Choroid plexus epithelial cell (primary cell): Measurements from ENCODE around the gene PRR15.
"Not testable (repeated sequence)": the region's sequence is repeated elsewhere in the genome, so short reads cannot be mapped to it uniquely, and the experiment has no call there.

Experiments used
- DNase-seq: peaks from one replicate; pipeline ENCODE4 v3.0.0-alpha.2; 2010; ENCODE audit warnings: low read depth
- H3K4me3 ChIP-seq: 2 replicates; pipeline ENCODE4 v1.5.1; 2011; ENCODE audit warnings: low read depth, mild to moderate bottlenecking, control low read depth, low read length, moderate library complexity
- TF ChIP-seq, protein P1 (sequence below): conservative IDR thresholded peaks from 2 replicates; pipeline ENCODE4 v1.5.1; 2011; ENCODE audit warnings: low read depth, mild to moderate bottlenecking, control low read depth, inconsistent platforms, low read length, moderate library complexity

Gene PRR15, protein sequence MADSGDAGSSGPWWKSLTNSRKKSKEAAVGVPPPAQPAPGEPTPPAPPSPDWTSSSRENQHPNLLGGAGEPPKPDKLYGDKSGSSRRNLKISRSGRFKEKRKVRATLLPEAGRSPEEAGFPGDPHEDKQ

GRCh38 chr7:29563590-29564495 lies at the start of gene PRR15:
PRR15 (plus strand) TSS chr7:29563835; CDS start chr7:29566330, 2,495 bp downstream.
- H3K4me3 ChIP-seq = peak within 1 kb of the TSS; percentile 57
- TF ChIP-seq, protein P1, sequence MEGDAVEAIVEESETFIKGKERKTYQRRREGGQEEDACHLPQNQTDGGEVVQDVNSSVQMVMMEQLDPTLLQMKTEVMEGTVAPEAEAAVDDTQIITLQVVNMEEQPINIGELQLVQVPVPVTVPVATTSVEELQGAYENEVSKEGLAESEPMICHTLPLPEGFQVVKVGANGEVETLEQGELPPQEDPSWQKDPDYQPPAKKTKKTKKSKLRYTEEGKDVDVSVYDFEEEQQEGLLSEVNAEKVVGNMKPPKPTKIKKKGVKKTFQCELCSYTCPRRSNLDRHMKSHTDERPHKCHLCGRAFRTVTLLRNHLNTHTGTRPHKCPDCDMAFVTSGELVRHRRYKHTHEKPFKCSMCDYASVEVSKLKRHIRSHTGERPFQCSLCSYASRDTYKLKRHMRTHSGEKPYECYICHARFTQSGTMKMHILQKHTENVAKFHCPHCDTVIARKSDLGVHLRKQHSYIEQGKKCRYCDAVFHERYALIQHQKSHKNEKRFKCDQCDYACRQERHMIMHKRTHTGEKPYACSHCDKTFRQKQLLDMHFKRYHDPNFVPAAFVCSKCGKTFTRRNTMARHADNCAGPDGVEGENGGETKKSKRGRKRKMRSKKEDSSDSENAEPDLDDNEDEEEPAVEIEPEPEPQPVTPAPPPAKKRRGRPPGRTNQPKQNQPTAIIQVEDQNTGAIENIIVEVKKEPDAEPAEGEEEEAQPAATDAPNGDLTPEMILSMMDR = no peak
- DNase-seq = peak; percentile 61

DNA sequence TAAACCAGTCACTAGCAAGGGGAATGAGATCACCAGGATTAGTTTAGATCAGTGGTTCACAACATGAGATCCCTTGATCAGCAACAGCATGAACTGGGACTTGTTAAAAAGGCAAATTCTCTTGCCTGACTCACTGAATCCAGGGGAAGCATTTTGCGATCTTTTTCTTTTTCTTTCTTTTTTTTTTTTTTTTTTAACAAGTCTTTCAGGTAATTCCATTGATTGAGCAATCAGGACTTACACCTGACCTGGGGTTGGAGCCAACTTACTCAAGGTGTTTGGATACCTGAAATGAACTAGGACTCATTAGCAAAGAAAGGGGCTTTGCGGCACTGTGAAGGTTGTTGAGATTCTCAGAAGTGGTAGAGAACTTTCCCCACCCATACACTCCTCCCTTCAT lies 47.1 kb upstream of the PRR15 start:
- no peak for DNase-seq
- H3K4me3 ChIP-seq = no peak overlapping the region
- TF ChIP-seq, protein P1 = no peak

DNA sequence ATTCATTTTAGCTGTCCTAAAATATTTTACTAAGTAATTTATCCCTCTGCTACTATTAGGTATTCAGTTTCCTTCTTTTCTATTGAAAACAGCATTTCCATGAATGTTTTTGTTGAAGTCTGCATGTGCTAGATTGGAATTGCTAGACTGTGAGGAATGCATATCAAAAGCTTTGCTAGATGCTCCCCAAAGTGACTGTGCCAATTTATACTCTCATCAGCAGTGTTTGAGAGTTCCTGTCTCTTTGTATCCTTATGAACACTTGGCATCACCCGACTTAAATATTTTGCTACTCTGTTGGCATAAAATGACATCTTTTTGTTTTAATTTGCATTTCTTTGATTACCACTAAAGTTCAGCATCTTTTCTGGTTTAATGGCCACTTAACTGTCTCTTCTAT lies 45.0 kb upstream of the PRR15 start:
- H3K4me3 ChIP-seq = no peak overlapping the region
- TF ChIP-seq, protein P1 = no peak
- DNase-seq = peak; percentile 15

- DNase-seq = no peak
- TF ChIP-seq, protein P1 = no peak
- H3K4me3 ChIP-seq = no peak overlapping the region
These were observed 39.9 kb upstream of the PRR15 start for GRCh38 chr7:29523728-29524127.

DNA sequence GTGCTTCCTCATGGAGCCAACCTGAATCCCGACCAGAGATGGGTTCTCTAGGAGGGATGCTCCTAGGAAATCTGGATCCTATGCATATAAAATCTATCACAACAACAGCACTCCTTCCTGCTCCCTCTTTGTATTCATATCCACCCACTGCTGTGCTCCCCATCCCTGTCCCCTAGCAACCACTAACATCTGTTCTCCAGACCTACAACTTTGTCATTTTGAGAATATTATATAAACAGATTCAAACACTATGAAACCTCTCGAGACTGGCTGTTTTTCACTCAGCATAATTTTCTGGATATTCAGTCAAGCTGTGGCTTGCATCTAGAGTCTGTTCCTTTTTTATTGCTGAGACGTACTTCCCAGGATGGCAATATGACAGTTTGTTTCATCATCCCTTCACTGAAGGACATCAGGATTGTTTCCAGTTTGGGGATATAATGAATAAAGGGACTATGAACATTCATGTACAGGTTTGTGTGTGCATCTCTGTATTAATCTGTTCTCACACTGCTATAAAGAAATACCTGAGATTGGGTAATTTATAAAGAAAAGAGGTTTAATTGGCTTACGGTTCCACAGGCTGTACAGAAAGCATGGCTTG lies 36.0 kb upstream of the PRR15 start:
- H3K4me3 ChIP-seq = no peak overlapping the region
- TF ChIP-seq, protein P1 = no peak
- DNase-seq = no peak

DNA sequence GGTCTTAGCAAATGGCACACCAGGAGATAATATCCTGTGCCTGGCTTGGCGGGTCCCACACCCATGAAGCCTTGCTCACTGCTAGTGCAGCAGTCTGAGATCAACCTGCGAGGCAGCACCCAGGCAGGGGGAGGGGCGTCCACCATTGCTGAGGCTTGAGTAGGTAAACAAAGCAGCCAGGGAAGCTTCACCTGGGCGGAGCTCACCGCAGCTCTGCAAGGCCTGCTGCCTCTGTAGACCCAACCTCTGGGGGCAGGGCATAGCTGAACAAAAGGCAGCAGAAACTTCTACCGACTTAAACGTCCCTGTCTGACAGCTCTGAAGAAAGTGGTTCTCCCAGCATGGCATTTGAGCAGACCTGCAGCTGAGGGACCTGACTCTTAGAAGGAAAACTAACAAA lies 35.1 kb upstream of the PRR15 start:
- not testable (repeated sequence) for H3K4me3 ChIP-seq, DNase-seq

DNA sequence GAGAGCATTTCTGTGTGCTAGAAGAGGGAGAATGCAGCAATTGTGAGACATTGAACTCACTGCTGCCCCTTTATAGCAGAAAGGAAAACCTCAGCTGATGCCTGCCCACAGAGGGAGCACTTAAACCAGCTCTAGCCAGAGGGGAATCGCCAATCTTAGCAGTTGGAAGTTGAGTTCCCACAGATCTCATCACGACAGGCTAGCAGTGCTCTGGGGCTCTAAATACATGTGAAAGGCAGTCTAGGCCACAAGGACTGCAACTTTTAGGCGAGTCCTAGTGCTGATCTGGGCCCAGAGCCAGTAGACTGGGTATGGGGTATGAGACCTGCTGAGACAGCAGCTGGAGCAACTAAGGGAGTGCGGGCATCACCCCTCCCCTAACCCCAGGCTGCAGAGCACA lies 25.2 kb upstream of the PRR15 start:
- H3K4me3 ChIP-seq = no peak overlapping the region
- TF ChIP-seq, protein P1 = peak; percentile 30
- DNase-seq = peak; percentile 29
